IMR-90 (cell line): ENCODE data around the gene B4GALNT2. TPM values are rescaled to one million over a fixed set of nuclear protein-coding genes. Genes with fewer than 3 reads are reported as not detected.

ENCODE experiments used
- ATAC-seq: fragments of 200-7000 bp; cut with Tn5 transposase; 2 replicates; pipeline ENCODE4 v1.9.1; 2020; ENCODE audit warnings: low read depth, mild to moderate bottlenecking, moderate library complexity
- BruUV-seq: library from RNA; stranded (reverse); fragments of 400-500 nt; replicated peaks from 2 replicates; lab custom pipeline; 2021; lab: Mats Ljungman, UMichigan
- CTCF ChIA-PET: fragments of 300-600 bp; formaldehyde crosslinking; extraction: SDS; loops from one replicate; lab custom pipeline; 2021; ENCODE audit warnings: antibody characterized with exemption; lab: Yijun Ruan, JAX
- POLR2A ChIA-PET: fragments of 300-600 bp; sonication (Branson Sonifier 250); formaldehyde crosslinking; loops from one replicate; lab custom pipeline; 2022; ENCODE audit warnings: antibody characterized with exemption; ENCODE audit not compliant: unreplicated experiment; lab: Charles Lee
- DNase-seq: peaks from one replicate; pipeline ENCODE4 v3.0.0; 2013
- H2AFZ ChIP-seq: replicated peaks from 2 replicates; pipeline ENCODE3; 2013; ENCODE audit warnings: low read length, mild to moderate bottlenecking; ENCODE audit not compliant: poor library complexity
- H2AK5ac ChIP-seq: 2 replicates; pipeline ENCODE4 v1.6.1; 2013; ENCODE audit warnings: low read depth, low read length, inconsistent platforms
- H2AK9ac ChIP-seq: replicated peaks from 2 replicates; pipeline ENCODE3; 2013; ENCODE audit warnings: mild to moderate bottlenecking, low read depth, low read length, moderate library complexity; ENCODE audit not compliant: poor library complexity
- H2BK120ac ChIP-seq: 2 replicates; pipeline ENCODE4 v1.6.1; 2013; ENCODE audit warnings: low read depth, low read length, inconsistent platforms
- H2BK15ac ChIP-seq: 3 replicates; pipeline ENCODE4 v1.6.1; 2013; ENCODE audit warnings: low read depth, low read length, inconsistent platforms
- H2BK20ac ChIP-seq: 2 replicates; pipeline ENCODE4 v1.6.1; 2013; ENCODE audit warnings: low read depth, mild to moderate bottlenecking, inconsistent platforms, low read length, moderate library complexity
- H2BK5ac ChIP-seq: 2 replicates; pipeline ENCODE4 v1.6.1; 2013; ENCODE audit warnings: mild to moderate bottlenecking, low read depth, low read length, inconsistent platforms; ENCODE audit not compliant: poor library complexity, severe bottlenecking
- H3K14ac ChIP-seq: replicated peaks from 2 replicates; pipeline ENCODE4 v1.6.1; 2013; ENCODE audit warnings: low read depth, low read length, inconsistent platforms
- H3K18ac ChIP-seq: 2 replicates; pipeline ENCODE4 v1.6.1; 2013; ENCODE audit warnings: low read depth, low read length, control low read depth
- H3K23ac ChIP-seq: 2 replicates; pipeline ENCODE4 v1.6.1; 2013; ENCODE audit warnings: low read depth, low read length, inconsistent platforms
- H3K27ac ChIP-seq: 2 replicates; pipeline ENCODE4 v1.5.1; 2013; ENCODE audit warnings: mild to moderate bottlenecking, control low read depth, low read length; ENCODE audit not compliant: insufficient read depth
- H3K27me3 ChIP-seq: 2 replicates; pipeline ENCODE4 v1.6.1; 2013; ENCODE audit warnings: low read length; ENCODE audit not compliant: control insufficient read depth, insufficient read depth
- H3K36me3 ChIP-seq: 2 replicates; pipeline ENCODE4 v1.6.1; 2013; ENCODE audit warnings: low read length, mixed read lengths; ENCODE audit not compliant: control insufficient read depth, insufficient read depth
- H3K4ac ChIP-seq: 2 replicates; pipeline ENCODE4 v1.6.1; 2013; ENCODE audit warnings: low read depth, low read length, inconsistent platforms
- H3K4me1 ChIP-seq: 2 replicates; pipeline ENCODE4 v1.6.1; 2013; ENCODE audit warnings: low read length, mixed read lengths; ENCODE audit not compliant: control insufficient read depth, insufficient read depth
- H3K4me2 ChIP-seq: 2 replicates; pipeline ENCODE4 v1.6.1; 2013; ENCODE audit warnings: low read depth, mild to moderate bottlenecking, control low read depth, low read length, moderate library complexity
- H3K4me3 ChIP-seq: 2 replicates; pipeline ENCODE4 v1.5.1; 2013; ENCODE audit warnings: low read depth, mild to moderate bottlenecking, control low read depth, low read length, moderate library complexity; ENCODE audit not compliant: insufficient read depth
- H3K56ac ChIP-seq: 2 replicates; pipeline ENCODE4 v1.6.1; 2013; ENCODE audit warnings: low read length, inconsistent platforms; ENCODE audit not compliant: insufficient read depth; ENCODE audit errors: extremely low read depth
- H3K79me1 ChIP-seq, 2 experiments: 2 replicates each; pipeline ENCODE4 v1.6.1; 2013; ENCODE audit warnings: low read length in 2 of 2, inconsistent platforms in 1 of 2, low read depth in 1 of 2
- H3K9ac ChIP-seq: 2 replicates; pipeline ENCODE4 v1.6.1; 2013; ENCODE audit warnings: low read depth, low read length, control low read depth
- H3K9me1 ChIP-seq: 2 replicates; pipeline ENCODE4 v1.6.1; 2013; ENCODE audit warnings: low read length, inconsistent platforms; ENCODE audit not compliant: insufficient read depth
- H3K9me3 ChIP-seq: 2 replicates; pipeline ENCODE4 v1.6.1; 2013; ENCODE audit warnings: low read length; ENCODE audit not compliant: control insufficient read depth, insufficient read depth
- H4K20me1 ChIP-seq: 2 replicates; pipeline ENCODE4 v1.6.1; 2013; ENCODE audit warnings: low read length, inconsistent platforms; ENCODE audit not compliant: insufficient read depth
- H4K5ac ChIP-seq: 2 replicates; pipeline ENCODE4 v1.6.1; 2013; ENCODE audit warnings: mild to moderate bottlenecking, low read depth, low read length, control low read depth
- H4K8ac ChIP-seq, 2 experiments: 2 replicates each; pipeline ENCODE4 v1.6.1; 2013; ENCODE audit warnings: low read depth in 2 of 2, low read length in 2 of 2, control low read depth in 1 of 2, inconsistent platforms in 1 of 2
- H4K91ac ChIP-seq: 2 replicates; pipeline ENCODE4 v1.6.1; 2013; ENCODE audit warnings: low read depth, low read length, inconsistent platforms; ENCODE audit not compliant: insufficient read depth
- BHLHE40 ChIP-seq: fragments of 150-350 bp; IDR thresholded peaks from 2 replicates; pipeline ENCODE4 v1.6.1; 2016; ENCODE audit warnings: mild to moderate bottlenecking, low read depth, low read length
- CEBPB ChIP-seq: IDR thresholded peaks from 2 replicates; pipeline ENCODE4 v1.6.1; 2012; ENCODE audit warnings: low read depth, low read length, improper control_type of control experiment
- CTCF ChIP-seq: conservative IDR thresholded peaks from 2 replicates; pipeline ENCODE4 v1.5.1; 2012; ENCODE audit warnings: mild to moderate bottlenecking, low read depth, low read length, improper control_type of control experiment
- MAZ ChIP-seq: IDR thresholded peaks from 2 replicates; pipeline ENCODE4 v1.6.1; 2012; ENCODE audit warnings: low read depth, mild to moderate bottlenecking, low read length, improper control_type of control experiment, moderate library complexity, borderline replicate concordance
- MXI1 ChIP-seq: IDR thresholded peaks from 2 replicates; pipeline ENCODE4 v1.6.1; 2012; ENCODE audit warnings: low read depth, mild to moderate bottlenecking, low read length, moderate library complexity, borderline replicate concordance
- NFE2L2 ChIP-seq: fragments of 150-350 bp; IDR thresholded peaks from 2 replicates; pipeline ENCODE4 v1.6.1; 2016; ENCODE audit warnings: low read depth, mild to moderate bottlenecking, low read length
- POLR2A ChIP-seq: IDR thresholded peaks from 2 replicates; pipeline ENCODE4 v1.6.1; 2012; ENCODE audit warnings: mild to moderate bottlenecking, low read depth, low read length
- RAD21 ChIP-seq: IDR thresholded peaks from 2 replicates; pipeline ENCODE4 v1.6.1; 2012; ENCODE audit warnings: low read length, improper control_type of control experiment
- SMC3 ChIP-seq: fragments of 150-350 bp; IDR thresholded peaks from 2 replicates; pipeline ENCODE4 v1.6.1; 2016; ENCODE audit warnings: low read depth, mild to moderate bottlenecking, antibody characterized with exemption, low read length, moderate library complexity
- WGBS, 2 experiments: methylation state at CpG; one replicate each; pipeline versions ENCODE4 v1.1.5 to v1.1.7; 2013; ENCODE audit warnings: missing lambda C conversion rate in 2 of 2; ENCODE audit not compliant: insufficient read length in 1 of 2; ENCODE audit errors: extremely low coverage in 2 of 2; 5-methylcytosine and 5-hydroxymethylcytosine counted together
- dilution Hi-C: fragments of 300-500 bp; cut with HindIII; formaldehyde crosslinking; loops from one replicate; pipeline ENCODE4 v1.14.3; 2018; ENCODE audit warnings: low sequenced_read_pairs; ENCODE audit not compliant: unreplicated experiment
- in situ Hi-C: fragments of 300-500 bp; cut with MboI; formaldehyde crosslinking; loops from 3 replicates; pipeline ENCODE4 v1.14.3; 2019; ENCODE audit warnings: low sequenced_read_pairs, inconsistent platforms, mixed read lengths
- intact Hi-C: fragments of 100-400 bp; cut with micrococcal nuclease; formaldehyde crosslinking; loops from 2 replicates; pipeline ENCODE4 v1.10.0; 2022
- polyA plus RNA-seq, 3 experiments: library from polyadenylated mRNA; depleted of rRNA; stranded (reverse); fragments of >200 nt; gene quantifications; 2 replicates each; pipeline ENCODE4 v1.2.3, GENCODE V29; 2012; ENCODE audit warnings: low replicate concordance in 1 of 3
- total RNA-seq: library from RNA; depleted of rRNA; stranded (reverse); fragments of >200 nt; gene quantifications from 2 replicates; pipeline ENCODE4 v1.2.3, GENCODE V29; 2012

The B4GALNT2 gene
- total and polyA plus RNA-seq, 2 of the 4 experiments (the other 2 are of a cell fraction), result not detected

DNA sequence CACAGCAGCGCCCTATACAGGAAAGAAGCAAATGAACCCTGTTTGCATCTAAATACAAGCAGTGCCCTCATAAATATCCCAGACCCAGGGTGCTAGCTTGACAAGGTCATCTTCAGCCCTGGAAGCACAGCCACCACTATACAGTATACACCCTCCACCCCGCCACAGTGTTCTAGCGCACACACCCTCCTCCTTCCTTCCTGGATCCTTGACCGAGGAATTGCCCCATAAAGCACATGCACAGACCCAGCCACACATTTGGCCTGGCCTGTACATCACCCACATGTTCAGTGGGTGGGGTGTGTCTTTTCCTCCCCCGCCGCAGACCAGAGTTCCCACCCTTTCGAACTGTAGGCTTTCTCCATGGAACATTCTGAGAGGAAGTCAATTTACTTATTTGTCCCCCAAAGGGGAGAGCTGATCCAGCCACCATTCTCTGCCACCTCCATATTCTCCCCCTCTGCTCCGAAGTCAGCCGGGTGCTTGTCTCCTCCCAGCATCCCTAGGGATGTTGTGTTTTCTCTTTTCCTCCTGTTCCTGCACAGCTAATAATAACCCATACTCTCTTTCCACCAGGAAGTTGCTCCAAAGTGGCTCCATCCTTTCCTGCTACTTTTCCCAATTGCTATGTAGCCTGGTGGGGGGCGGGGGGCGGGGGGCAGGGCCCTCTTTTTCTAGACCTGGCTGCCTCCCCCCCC lies 84.5 kb downstream of the B4GALNT2 start:
- Histone ChIP-seq H3K23ac (no peak overlapping the region), H3K9me1 (no peaks in the 10 kb centered on the region), H3K27ac (no peak overlapping the region), H3K27me3 (peaks cover 5% of the 10 kb centered on the region), H2BK20ac (no peak overlapping the region), H4K8ac (no peak overlapping the region), H4K5ac (no peak overlapping the region), H2AK5ac (no peak overlapping the region), H3K4me2 (no peak overlapping the region), H3K4me1 (no peaks in the 10 kb centered on the region), H2BK15ac (no peak overlapping the region), H2AFZ (no peak overlapping the region), H3K18ac (no peak overlapping the region), H4K91ac (no peak overlapping the region), H4K20me1 (no peaks in the 10 kb centered on the region), H3K36me3 (no peaks in the 10 kb centered on the region), H3K9ac (no peak overlapping the region), H3K9me3 (no peaks in the 10 kb centered on the region), H3K4ac (no peak overlapping the region), H2BK5ac (no peak overlapping the region), H3K4me3 (no peak overlapping the region), H2AK9ac (no peak overlapping the region), H3K56ac (no peak overlapping the region), H2BK120ac (no peak overlapping the region), H3K14ac (no peak overlapping the region), H3K79me1 (no peaks in the 10 kb centered on the region)
- dilution Hi-C loops (no loop called here), in situ Hi-C loops (no loop called here), intact Hi-C loops (no loop called here)
- ATAC-seq (no peak), DNase-seq (no peak)
- TF ChIP-seq CEBPB, result no peak
- TF ChIP-seq NFE2L2, result no peak
- no peak for TF ChIP-seq POLR2A
- no peak for TF ChIP-seq CTCF
- TF ChIP-seq MXI1, result no peak
- TF ChIP-seq BHLHE40, result no peak
- TF ChIP-seq SMC3, result no peak
- TF ChIP-seq RAD21, result no peak
- no peak for TF ChIP-seq MAZ
- ChIA-PET POLR2A (no interaction called here), CTCF (no interaction called here)
- no TSS peak for BruUV-seq
- WGBS, 2 experiments, result 95% methylated on average over 4 of the region's 11 CpGs; no CpG with 5 or more reads in 1 of the 2 experiments
